HEK293 (cell line): ENCODE measurements around the gene OPA1.

Source experiments
- CTCF ChIA-PET: fragments of 350-600 bp; formaldehyde crosslinking; extraction: SDS; loops from one replicate; lab custom pipeline; 2021; ENCODE audit warnings: antibody characterized with exemption; lab: Yijun Ruan, JAX
- POLR2A ChIA-PET: fragments of 300-600 bp; formaldehyde crosslinking; extraction: SDS; loops from one replicate; lab custom pipeline; 2020; ENCODE audit warnings: antibody characterized with exemption, inconsistent platforms; lab: Yijun Ruan, JAX
- H3K27ac ChIP-seq: fragments of 200-500 bp; sonication (Bioruptor generic); 2 replicates; pipeline ENCODE4 v1.5.1; 2014; ENCODE audit warnings: low read depth, low read length, control low read depth, inconsistent platforms; ENCODE audit errors: extremely low read depth
- H3K36me3 ChIP-seq, 2 experiments: fragments of 200-500 bp in 1 of 2; sonication (Bioruptor generic) in 1 of 2; 1 replicate in 1 of 2; 2 replicates in 1 of 2; pipeline ENCODE4 v1.5.1; 2014 to 2017; ENCODE audit warnings: inconsistent platforms in 2 of 2, low read length in 2 of 2; ENCODE audit not compliant: control insufficient read depth in 2 of 2, insufficient read depth in 1 of 2
- H3K4me1 ChIP-seq: fragments of 200-500 bp; sonication (Bioruptor generic); 2 replicates; pipeline ENCODE4 v1.5.1; 2014; ENCODE audit warnings: mild to moderate bottlenecking, low read length, inconsistent platforms; ENCODE audit not compliant: control insufficient read depth, insufficient read depth
- H3K4me3 ChIP-seq: 2 replicates; pipeline ENCODE4 v1.5.1; 2011; ENCODE audit warnings: low read depth, mild to moderate bottlenecking, control low read depth, low read length, moderate library complexity
- H3K9me3 ChIP-seq: fragments of 200-500 bp; sonication (Bioruptor generic); 2 replicates; pipeline ENCODE4 v1.5.1; 2014; ENCODE audit warnings: low read depth, low read length, inconsistent platforms; ENCODE audit not compliant: control insufficient read depth, insufficient read depth
- HOXC10 ChIP-seq: sonication (generic); formaldehyde crosslinking; IDR thresholded peaks from 2 replicates; pipeline ENCODE4 v1.8.1; 2023; ENCODE audit warnings: mild to moderate bottlenecking, missing genetic modification reagents
- HOXD13 ChIP-seq: sonication (generic); formaldehyde crosslinking; IDR thresholded peaks from 2 replicates; pipeline ENCODE4 v1.8.0; 2022; ENCODE audit warnings: missing genetic modification reagents, borderline replicate concordance
- MEIS1 ChIP-seq: sonication (generic); formaldehyde crosslinking; IDR thresholded peaks from 2 replicates; pipeline ENCODE4 v1.8.1; 2022; ENCODE audit warnings: missing genetic modification reagents, mild to moderate bottlenecking, borderline replicate concordance
- PRDM1 ChIP-seq: fragments of 450-650 bp; formaldehyde crosslinking; IDR thresholded peaks from 2 replicates; pipeline ENCODE4; 2016; ENCODE audit warnings: missing biosample characterization, missing genetic modification characterization
- SCRT2 ChIP-seq: fragments of 450-650 bp; formaldehyde crosslinking; IDR thresholded peaks from 2 replicates; pipeline ENCODE4 v1.5.1; 2016; ENCODE audit warnings: missing biosample characterization, missing genetic modification characterization
- ZFHX2 ChIP-seq: fragments of 450-650 bp; formaldehyde crosslinking; conservative IDR thresholded peaks from 2 replicates; pipeline ENCODE4 v1.5.1; 2016; ENCODE audit warnings: missing biosample characterization, missing genetic modification characterization
- ZNF121 ChIP-seq: fragments of 450-650 bp; formaldehyde crosslinking; IDR thresholded peaks from 2 replicates; pipeline ENCODE4 v1.5.1; 2016; ENCODE audit warnings: missing biosample characterization, missing genetic modification characterization
- ZNF138 ChIP-seq: fragments of 450-650 bp; formaldehyde crosslinking; IDR thresholded peaks from 2 replicates; pipeline ENCODE4 v1.5.1; 2016; ENCODE audit warnings: missing biosample characterization, missing genetic modification characterization, borderline replicate concordance
- ZNF155 ChIP-seq: fragments of 450-650 bp; formaldehyde crosslinking; IDR thresholded peaks from 2 replicates; pipeline ENCODE4 v1.5.1; 2016; ENCODE audit warnings: missing biosample characterization, missing genetic modification characterization
- ZNF157 ChIP-seq: fragments of 450-650 bp; formaldehyde crosslinking; IDR thresholded peaks from 2 replicates; pipeline ENCODE4 v1.5.1; 2016; ENCODE audit warnings: missing biosample characterization, missing genetic modification characterization
- ZNF19 ChIP-seq: fragments of 450-650 bp; formaldehyde crosslinking; IDR thresholded peaks from 2 replicates; pipeline ENCODE4; 2016; ENCODE audit warnings: missing biosample characterization, missing genetic modification characterization, low read depth
- ZNF211 ChIP-seq: fragments of 450-650 bp; formaldehyde crosslinking; IDR thresholded peaks from 2 replicates; pipeline ENCODE4 v1.5.1; 2016; ENCODE audit warnings: low read depth, missing biosample characterization, missing genetic modification characterization
- ZNF350 ChIP-seq: fragments of 450-650 bp; formaldehyde crosslinking; IDR thresholded peaks from 2 replicates; pipeline ENCODE4 v1.5.0; 2017; ENCODE audit warnings: missing biosample characterization, mild to moderate bottlenecking, missing genetic modification characterization
- ZNF366 ChIP-seq: fragments of 450-650 bp; formaldehyde crosslinking; conservative IDR thresholded peaks from 2 replicates; pipeline ENCODE4 v1.5.1; 2016; ENCODE audit warnings: missing biosample characterization, missing genetic modification characterization
- ZNF404 ChIP-seq: fragments of 450-650 bp; formaldehyde crosslinking; IDR thresholded peaks from 2 replicates; pipeline ENCODE4 v1.5.1; 2017; ENCODE audit warnings: missing biosample characterization, missing genetic modification characterization
- ZNF529 ChIP-seq: fragments of 450-650 bp; formaldehyde crosslinking; IDR thresholded peaks from 2 replicates; pipeline ENCODE4 v1.5.1; 2017; ENCODE audit warnings: missing genetic modification characterization, missing biosample characterization; ENCODE audit not compliant: insufficient replicate concordance
- ZNF561 ChIP-seq: fragments of 450-650 bp; IDR thresholded peaks from 2 replicates; pipeline ENCODE4 v1.5.1; 2018; ENCODE audit warnings: missing biosample characterization, missing genetic modification characterization, borderline replicate concordance
- ZNF624 ChIP-seq: fragments of 450-650 bp; formaldehyde crosslinking; IDR thresholded peaks from 2 replicates; pipeline ENCODE4 v1.5.1; 2017; ENCODE audit warnings: missing biosample characterization, missing genetic modification characterization
- ZNF660 ChIP-seq: fragments of 450-650 bp; IDR thresholded peaks from 2 replicates; pipeline ENCODE4 v1.5.1; 2018; ENCODE audit warnings: missing biosample characterization, mild to moderate bottlenecking, missing genetic modification characterization
- ZNF664 ChIP-seq: fragments of 450-650 bp; formaldehyde crosslinking; IDR thresholded peaks from 2 replicates; pipeline ENCODE4 v1.5.1; 2016; ENCODE audit warnings: missing biosample characterization, missing genetic modification characterization
- ZNF707 ChIP-seq: fragments of 450-650 bp; formaldehyde crosslinking; IDR thresholded peaks from 2 replicates; pipeline ENCODE4 v1.5.1; 2016; ENCODE audit warnings: missing biosample characterization, missing genetic modification characterization
- ZNF830 ChIP-seq: fragments of 450-650 bp; IDR thresholded peaks from 2 replicates; pipeline ENCODE4 v1.5.0; 2018; ENCODE audit warnings: missing biosample characterization, missing genetic modification characterization, low read depth, mild to moderate bottlenecking, moderate library complexity
- TF ChIP-seq, protein P1 (sequence below): fragments of 450-650 bp; formaldehyde crosslinking; IDR thresholded peaks from 2 replicates; pipeline ENCODE4 v1.5.1; 2016; ENCODE audit warnings: missing biosample characterization, missing genetic modification characterization
- TF ChIP-seq, protein P2 (sequence below): fragments of 450-650 bp; formaldehyde crosslinking; IDR thresholded peaks from 2 replicates; pipeline ENCODE4 v1.5.1; 2016; ENCODE audit warnings: missing biosample characterization, missing genetic modification characterization
- TF ChIP-seq, protein P3 (sequence below): fragments of 450-650 bp; formaldehyde crosslinking; IDR thresholded peaks from 2 replicates; pipeline ENCODE4 v1.5.1; 2016; ENCODE audit warnings: missing biosample characterization, missing genetic modification characterization, borderline replicate concordance
- TF ChIP-seq, protein P4 (sequence below): fragments of 450-650 bp; formaldehyde crosslinking; conservative IDR thresholded peaks from 2 replicates; pipeline ENCODE4 v1.5.1; 2016; ENCODE audit warnings: low read depth, missing biosample characterization, missing genetic modification characterization

The OPA1 gene

DNA sequence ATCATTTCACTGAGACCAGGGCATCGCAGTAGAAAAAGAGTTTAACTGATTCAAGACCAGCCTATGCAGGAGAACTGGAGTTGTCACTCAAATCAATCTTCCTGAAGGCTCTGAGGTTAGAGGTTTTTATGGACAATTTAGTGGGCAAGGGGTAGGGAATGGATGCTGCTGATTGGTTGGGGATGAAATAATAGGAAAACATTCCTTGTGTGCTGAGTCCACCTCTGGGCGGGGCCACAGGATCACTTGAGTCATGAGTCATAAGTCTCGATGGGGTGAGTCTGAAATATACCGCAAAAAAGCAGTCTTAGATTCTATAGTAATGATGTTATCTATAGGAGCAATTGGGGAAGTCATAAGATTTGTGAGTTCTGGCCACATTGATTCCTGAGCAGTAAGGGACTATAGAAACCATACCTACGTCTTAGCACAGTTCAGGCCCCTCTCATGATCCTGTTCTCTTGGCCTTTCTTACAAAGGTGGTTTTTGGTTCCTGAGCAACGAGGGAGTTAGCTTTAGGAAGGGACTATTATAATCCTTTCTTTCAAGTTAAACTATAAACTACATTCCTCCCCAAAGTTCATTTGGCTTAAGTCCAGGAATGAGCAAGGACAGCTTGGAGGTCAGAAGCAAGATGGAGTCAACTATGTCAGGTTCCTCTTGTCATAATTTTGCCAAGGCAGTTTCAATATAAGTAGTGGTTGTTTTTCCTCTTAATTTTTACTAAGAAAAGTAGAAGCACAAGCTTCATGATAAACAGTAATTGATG is 2.7 kb upstream of the OPA1 start (continued):
- TF ChIP-seq ZNF211 (tag by site-specific recombination) = no peak
- peak; percentile 84 for TF ChIP-seq ZNF366 (tag by site-specific recombination)
- TF ChIP-seq ZNF660 (tag by site-specific recombination) = peak; percentile 35; the same call in 1 of the 2 replicates
- TF ChIP-seq ZNF830 (tag by site-specific recombination) = no peak
- no peak for TF ChIP-seq ZNF529 (tag by site-specific recombination)
- TF ChIP-seq, protein P1, sequence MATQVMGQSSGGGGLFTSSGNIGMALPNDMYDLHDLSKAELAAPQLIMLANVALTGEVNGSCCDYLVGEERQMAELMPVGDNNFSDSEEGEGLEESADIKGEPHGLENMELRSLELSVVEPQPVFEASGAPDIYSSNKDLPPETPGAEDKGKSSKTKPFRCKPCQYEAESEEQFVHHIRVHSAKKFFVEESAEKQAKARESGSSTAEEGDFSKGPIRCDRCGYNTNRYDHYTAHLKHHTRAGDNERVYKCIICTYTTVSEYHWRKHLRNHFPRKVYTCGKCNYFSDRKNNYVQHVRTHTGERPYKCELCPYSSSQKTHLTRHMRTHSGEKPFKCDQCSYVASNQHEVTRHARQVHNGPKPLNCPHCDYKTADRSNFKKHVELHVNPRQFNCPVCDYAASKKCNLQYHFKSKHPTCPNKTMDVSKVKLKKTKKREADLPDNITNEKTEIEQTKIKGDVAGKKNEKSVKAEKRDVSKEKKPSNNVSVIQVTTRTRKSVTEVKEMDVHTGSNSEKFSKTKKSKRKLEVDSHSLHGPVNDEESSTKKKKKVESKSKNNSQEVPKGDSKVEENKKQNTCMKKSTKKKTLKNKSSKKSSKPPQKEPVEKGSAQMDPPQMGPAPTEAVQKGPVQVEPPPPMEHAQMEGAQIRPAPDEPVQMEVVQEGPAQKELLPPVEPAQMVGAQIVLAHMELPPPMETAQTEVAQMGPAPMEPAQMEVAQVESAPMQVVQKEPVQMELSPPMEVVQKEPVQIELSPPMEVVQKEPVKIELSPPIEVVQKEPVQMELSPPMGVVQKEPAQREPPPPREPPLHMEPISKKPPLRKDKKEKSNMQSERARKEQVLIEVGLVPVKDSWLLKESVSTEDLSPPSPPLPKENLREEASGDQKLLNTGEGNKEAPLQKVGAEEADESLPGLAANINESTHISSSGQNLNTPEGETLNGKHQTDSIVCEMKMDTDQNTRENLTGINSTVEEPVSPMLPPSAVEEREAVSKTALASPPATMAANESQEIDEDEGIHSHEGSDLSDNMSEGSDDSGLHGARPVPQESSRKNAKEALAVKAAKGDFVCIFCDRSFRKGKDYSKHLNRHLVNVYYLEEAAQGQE = no peak
- TF ChIP-seq PRDM1 (tag by site-specific recombination) = 0 out of 2 replicates have a peak, but pooled peaks have one; percentile 29
- no peak for TF ChIP-seq MEIS1

DNA sequence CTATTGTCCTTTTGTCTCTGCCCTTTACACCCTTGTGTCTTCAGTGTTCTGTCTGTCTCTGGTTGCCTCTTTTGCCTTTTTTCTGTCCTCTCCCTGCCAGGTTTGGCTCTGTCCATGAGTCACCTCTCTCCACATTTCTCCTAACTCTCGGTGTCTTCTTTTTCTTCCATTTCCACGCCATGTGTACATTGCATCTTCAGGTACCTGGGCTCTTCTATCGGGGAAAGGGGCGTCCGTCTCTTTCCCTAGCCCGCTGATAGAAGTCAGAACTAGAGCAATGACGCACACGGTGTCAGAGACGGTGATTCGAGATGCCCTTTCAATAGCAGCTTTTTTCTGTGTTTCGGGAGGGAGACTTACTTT is 641 bp downstream of the OPA1 start:
- Histone ChIP-seq H3K9me3 (no peaks in the 10 kb centered on the region), H3K36me3 (peaks cover 0 to 16% of the 10 kb centered on the region in 2 experiments; a peak in 1 of 3 replicates), H3K4me1 (0 out of 2 replicates have a peak, but pooled peaks cover 2% of the 10 kb centered on the region), H3K27ac (peak overlapping the region; percentile 42; the same call in 1 of the 2 replicates), H3K4me3 (peak overlapping the region; percentile 70)
- CTCF ChIA-PET = no interaction called here
- POLR2A ChIA-PET = no interaction called here
- no peak for TF ChIP-seq ZNF404
- TF ChIP-seq ZNF157 (tag by site-specific recombination) = no peak
- TF ChIP-seq PRDM1 (tag by site-specific recombination) = peak; percentile 95
- no peak for TF ChIP-seq ZNF561 (tag by site-specific recombination)
- TF ChIP-seq, protein P2, sequence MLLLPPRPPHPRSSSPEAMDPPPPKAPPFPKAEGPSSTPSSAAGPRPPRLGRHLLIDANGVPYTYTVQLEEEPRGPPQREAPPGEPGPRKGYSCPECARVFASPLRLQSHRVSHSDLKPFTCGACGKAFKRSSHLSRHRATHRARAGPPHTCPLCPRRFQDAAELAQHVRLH (tag by site-specific recombination) = no peak
- no peak for TF ChIP-seq ZFHX2 (tag by site-specific recombination)
- no peak for TF ChIP-seq ZNF664 (tag by site-specific recombination)
- no peak for TF ChIP-seq ZNF138
- TF ChIP-seq ZNF155 = no peak
- no peak for TF ChIP-seq ZNF624 (tag by site-specific recombination)
- no peak for TF ChIP-seq HOXC10 (CRISPR knock-in tag)
- no peak for TF ChIP-seq SCRT2
- TF ChIP-seq, protein P3, sequence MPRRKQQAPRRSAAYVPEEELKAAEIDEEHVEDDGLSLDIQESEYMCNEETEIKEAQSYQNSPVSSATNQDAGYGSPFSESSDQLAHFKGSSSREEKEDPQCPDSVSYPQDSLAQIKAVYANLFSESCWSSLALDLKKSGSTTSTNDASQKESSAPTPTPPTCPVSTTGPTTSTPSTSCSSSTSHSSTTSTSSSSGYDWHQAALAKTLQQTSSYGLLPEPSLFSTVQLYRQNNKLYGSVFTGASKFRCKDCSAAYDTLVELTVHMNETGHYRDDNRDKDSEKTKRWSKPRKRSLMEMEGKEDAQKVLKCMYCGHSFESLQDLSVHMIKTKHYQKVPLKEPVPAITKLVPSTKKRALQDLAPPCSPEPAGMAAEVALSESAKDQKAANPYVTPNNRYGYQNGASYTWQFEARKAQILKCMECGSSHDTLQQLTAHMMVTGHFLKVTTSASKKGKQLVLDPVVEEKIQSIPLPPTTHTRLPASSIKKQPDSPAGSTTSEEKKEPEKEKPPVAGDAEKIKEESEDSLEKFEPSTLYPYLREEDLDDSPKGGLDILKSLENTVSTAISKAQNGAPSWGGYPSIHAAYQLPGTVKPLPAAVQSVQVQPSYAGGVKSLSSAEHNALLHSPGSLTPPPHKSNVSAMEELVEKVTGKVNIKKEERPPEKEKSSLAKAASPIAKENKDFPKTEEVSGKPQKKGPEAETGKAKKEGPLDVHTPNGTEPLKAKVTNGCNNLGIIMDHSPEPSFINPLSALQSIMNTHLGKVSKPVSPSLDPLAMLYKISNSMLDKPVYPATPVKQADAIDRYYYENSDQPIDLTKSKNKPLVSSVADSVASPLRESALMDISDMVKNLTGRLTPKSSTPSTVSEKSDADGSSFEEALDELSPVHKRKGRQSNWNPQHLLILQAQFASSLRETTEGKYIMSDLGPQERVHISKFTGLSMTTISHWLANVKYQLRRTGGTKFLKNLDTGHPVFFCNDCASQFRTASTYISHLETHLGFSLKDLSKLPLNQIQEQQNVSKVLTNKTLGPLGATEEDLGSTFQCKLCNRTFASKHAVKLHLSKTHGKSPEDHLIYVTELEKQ (tag by site-specific recombination) = no peak
- TF ChIP-seq, protein P4, sequence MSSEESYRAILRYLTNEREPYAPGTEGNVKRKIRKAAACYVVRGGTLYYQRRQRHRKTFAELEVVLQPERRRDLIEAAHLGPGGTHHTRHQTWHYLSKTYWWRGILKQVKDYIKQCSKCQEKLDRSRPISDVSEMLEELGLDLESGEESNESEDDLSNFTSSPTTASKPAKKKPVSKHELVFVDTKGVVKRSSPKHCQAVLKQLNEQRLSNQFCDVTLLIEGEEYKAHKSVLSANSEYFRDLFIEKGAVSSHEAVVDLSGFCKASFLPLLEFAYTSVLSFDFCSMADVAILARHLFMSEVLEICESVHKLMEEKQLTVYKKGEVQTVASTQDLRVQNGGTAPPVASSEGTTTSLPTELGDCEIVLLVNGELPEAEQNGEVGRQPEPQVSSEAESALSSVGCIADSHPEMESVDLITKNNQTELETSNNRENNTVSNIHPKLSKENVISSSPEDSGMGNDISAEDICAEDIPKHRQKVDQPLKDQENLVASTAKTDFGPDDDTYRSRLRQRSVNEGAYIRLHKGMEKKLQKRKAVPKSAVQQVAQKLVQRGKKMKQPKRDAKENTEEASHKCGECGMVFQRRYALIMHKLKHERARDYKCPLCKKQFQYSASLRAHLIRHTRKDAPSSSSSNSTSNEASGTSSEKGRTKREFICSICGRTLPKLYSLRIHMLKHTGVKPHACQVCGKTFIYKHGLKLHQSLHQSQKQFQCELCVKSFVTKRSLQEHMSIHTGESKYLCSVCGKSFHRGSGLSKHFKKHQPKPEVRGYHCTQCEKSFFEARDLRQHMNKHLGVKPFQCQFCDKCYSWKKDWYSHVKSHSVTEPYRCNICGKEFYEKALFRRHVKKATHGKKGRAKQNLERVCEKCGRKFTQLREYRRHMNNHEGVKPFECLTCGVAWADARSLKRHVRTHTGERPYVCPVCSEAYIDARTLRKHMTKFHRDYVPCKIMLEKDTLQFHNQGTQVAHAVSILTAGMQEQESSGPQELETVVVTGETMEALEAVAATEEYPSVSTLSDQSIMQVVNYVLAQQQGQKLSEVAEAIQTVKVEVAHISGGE (tag by site-specific recombination) = no peak
- no peak for TF ChIP-seq ZNF350 (tag by site-specific recombination)
- no peak for TF ChIP-seq ZNF19 (tag by site-specific recombination)
- no peak for TF ChIP-seq HOXD13 (CRISPR knock-in tag)
- no peak for TF ChIP-seq ZNF121 (tag by site-specific recombination)
- no peak for TF ChIP-seq ZNF707 (tag by site-specific recombination)
